ENCODE data around the gene PKMYT1. TPM values are rescaled to one million over a fixed set of nuclear protein-coding genes. Genes with fewer than 3 reads are reported as not detected.

The PKMYT1 gene
- 25.1 and 42.3 TPM in 2 replicates for total RNA-seq (ENCODE audit: low replicate concordance)
- long read RNA-seq, partial matches to known transcripts: 0 of 1 reads
- long read RNA-seq, other reads (novel, unspliced or antisense): 0 of 1 reads

DNA sequence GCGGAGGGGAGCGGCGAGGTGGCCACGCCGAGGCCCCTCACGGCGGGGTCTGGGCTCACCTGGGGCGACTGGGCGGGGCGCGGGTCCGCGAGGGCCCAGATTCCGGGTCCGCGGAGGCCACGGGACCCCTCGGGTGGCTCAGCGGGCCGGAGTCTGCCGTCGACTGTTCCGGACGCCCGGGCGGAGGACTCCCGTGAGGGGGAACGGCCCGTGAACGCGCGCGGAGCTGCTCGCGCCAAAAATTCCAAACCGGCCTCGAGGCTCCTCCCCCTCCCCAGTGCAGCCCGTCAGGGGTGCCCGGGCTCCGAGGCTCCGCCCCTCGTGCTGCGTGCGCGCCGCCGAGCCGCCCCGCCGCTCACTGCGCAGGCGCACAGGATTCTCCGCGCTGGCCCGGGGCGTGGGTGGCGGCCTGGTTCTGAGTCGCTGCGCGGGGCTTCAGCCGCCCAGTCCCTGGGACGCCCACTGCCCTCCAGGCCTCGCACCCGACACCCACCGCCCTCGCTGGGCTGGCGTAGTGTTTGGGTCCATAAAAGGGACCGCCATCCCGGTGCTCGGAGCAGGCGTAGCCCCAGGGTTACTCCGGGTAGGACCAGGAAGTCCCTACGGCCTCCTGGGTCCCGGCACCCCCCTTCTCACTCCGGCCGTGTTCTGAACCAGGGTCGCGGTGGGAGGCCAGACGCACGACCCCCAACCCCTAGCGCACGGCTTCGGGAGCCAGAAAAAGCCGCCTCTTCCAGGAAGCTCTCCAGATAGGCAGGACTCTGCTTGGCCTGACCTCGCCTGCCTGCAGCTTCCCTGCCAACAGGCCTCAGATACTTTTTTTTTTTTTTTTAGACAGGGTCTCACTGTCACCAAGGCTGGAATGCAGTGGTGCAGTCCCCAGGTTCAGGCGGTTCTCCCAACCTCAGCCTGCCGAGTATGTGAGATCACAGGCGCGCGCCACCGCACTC, at the start of gene PKMYT1:
Gene PKMYT1 (minus strand): TSS at position 220 of the 950 bp plus-strand sequence. CDS start 789 bp downstream, outside the sequence.
- Mint-ChIP-seq H3K27me3 (no peaks in the 10 kb centered on the region), H3K4me3 (peak within 1 kb of the TSS; percentile 87), H3K27ac (peak within 1 kb of the TSS; percentile 73)

DNA sequence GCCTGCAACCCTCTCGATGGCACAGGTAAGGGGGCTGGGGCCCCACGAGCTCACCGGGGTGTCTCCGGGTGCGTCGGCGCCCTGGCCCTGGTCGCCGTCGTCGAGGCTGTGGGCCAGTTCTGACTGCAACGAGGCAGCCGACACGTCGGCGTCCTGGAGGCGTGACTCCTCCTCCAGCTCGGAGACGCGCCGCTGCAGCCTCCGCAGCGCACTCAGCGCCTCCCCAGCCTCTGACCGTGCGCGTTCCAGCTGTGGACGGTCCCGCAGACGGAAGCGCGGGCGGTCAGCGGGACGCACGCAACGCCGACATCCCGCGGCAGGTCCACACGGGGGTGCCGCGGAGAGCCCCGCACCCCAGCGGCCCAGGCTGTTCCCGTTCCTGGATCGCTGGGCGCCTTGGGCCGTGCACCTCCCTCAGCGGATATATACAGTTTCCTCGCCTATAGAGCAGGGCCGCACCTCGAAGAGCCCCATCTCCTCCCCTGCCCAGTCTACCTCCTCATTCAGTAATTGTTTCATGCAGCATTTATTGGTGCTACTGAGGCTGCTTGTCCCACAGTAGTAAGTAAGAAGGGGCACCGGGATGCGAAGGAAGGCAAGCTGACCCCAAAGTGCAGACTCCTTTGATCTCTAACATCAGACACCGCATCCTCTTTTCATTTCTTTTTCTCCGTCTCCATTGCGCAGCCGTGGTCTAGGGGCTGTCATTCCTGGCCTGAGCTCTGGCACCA, 49.4 kb upstream of the PKMYT1 start:
- H3K4me1 Mint-ChIP-seq (ENCODE audit: unreplicated experiment): peaks cover 12% of the 10 kb centered on the region
- peaks cover 4% of the 10 kb centered on the region for H3K36me3 Mint-ChIP-seq
- DNase-seq (ENCODE audit: extremely low spot score, unreplicated experiment): no peak
- H3K27ac Mint-ChIP-seq: peak overlapping the region; percentile 76
- H3K4me3 Mint-ChIP-seq: peak overlapping the region; percentile 49
- TF ChIP-seq, protein P1, sequence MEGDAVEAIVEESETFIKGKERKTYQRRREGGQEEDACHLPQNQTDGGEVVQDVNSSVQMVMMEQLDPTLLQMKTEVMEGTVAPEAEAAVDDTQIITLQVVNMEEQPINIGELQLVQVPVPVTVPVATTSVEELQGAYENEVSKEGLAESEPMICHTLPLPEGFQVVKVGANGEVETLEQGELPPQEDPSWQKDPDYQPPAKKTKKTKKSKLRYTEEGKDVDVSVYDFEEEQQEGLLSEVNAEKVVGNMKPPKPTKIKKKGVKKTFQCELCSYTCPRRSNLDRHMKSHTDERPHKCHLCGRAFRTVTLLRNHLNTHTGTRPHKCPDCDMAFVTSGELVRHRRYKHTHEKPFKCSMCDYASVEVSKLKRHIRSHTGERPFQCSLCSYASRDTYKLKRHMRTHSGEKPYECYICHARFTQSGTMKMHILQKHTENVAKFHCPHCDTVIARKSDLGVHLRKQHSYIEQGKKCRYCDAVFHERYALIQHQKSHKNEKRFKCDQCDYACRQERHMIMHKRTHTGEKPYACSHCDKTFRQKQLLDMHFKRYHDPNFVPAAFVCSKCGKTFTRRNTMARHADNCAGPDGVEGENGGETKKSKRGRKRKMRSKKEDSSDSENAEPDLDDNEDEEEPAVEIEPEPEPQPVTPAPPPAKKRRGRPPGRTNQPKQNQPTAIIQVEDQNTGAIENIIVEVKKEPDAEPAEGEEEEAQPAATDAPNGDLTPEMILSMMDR (conservative IDR thresholded peaks at IDR 0.05): no peak
- peaks cover 32% of the 10 kb centered on the region for H3K27me3 Mint-ChIP-seq
- H3K9me3 Mint-ChIP-seq: no peaks in the 10 kb centered on the region

More for the DNA sequence above, at the start of gene PKMYT1:
- Mint-ChIP-seq H3K9me3 (no peaks in the 10 kb centered on the region), H3K36me3 (no peaks in the 10 kb centered on the region), H3K4me1 (ENCODE audit: unreplicated experiment) (peaks cover 12% of the 10 kb centered on the region)
- peak; percentile 96 for DNase-seq (ENCODE audit: extremely low spot score, unreplicated experiment)
- TF ChIP-seq, protein P1 (conservative IDR thresholded peaks at IDR 0.05): no peak

DNA sequence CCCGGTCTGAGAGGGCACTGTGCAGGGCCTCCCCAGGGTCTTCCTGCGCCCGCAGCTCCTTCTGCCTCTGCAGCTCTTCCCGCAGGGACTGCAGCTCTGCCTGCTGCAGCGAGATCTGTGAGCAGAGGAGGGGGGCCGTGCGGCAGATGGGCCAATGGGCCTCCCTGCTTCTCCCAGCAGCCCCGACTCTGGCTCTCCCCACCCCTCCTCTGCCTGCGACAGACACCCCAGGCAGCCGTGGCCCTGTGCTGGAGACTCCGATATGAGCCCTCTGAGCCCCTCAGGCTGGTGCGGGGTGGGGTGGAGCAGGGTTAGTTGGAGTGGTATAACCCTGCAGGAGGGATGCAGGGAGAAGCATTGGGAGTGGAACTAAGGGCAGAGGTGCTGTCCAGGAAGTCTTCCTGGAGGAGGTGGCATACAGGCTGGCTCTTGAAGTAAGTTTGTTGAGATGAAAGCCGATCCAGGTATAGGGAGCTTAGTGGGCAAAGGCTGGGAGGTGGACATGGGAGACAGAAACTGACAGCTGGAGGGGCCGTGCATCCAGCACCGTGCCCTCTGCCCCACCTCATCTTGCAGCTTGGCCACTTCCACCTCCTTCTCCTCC, 48.6 kb upstream of the PKMYT1 start:
- no peak overlapping the region for H3K4me3 Mint-ChIP-seq

DNA sequence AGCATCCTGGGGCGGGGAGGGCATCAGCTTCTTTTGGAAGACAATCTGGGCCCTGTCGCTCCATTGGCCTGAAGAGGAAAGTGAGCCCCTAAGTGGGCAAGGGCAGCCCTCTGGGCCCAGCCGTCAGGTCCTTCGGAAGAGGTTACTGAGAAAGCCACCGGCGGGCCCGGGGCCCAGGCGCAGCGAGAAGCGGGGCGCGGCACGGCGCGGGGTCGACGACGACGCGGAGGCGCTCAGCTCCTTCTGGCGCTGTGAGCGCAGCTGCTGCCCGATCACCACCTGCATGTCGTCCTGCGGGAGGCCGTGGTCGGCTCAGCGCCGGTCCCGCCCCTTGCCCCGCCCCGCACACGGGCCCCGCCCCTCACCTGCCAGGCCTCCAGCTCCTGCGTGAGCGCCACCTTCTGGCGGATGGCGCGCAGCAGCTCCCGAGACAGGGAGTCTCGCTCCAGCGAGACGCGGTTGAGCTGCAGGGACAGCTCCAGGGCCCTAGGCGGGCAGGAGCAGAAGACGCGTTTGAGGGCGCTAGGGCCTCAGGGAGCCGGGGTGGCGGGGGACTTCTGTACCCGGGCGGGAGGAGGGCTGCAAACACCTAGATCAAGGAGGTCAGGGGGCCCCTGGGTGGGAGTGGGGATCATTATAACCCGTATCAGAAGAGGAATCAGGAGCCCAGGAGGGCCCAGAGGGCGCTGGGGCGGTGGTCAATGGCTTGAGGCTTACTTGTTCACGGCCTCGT, 47.9 kb upstream of the PKMYT1 start:
- H3K4me3 Mint-ChIP-seq: no peak overlapping the region
- DNase-seq (ENCODE audit: extremely low spot score, unreplicated experiment): peak; percentile 94
- H3K4me1 Mint-ChIP-seq (ENCODE audit: unreplicated experiment): peaks cover 24% of the 10 kb centered on the region
- TF ChIP-seq, protein P1 (conservative IDR thresholded peaks at IDR 0.05): peak; percentile 92
- peaks cover 22% of the 10 kb centered on the region for H3K27me3 Mint-ChIP-seq
- peak overlapping the region; percentile 21 for H3K27ac Mint-ChIP-seq
- H3K9me3 Mint-ChIP-seq: no peaks in the 10 kb centered on the region
- peaks cover 9% of the 10 kb centered on the region for H3K36me3 Mint-ChIP-seq

More for the DNA sequence above, 48.6 kb upstream of the PKMYT1 start:
- peaks cover 28% of the 10 kb centered on the region for H3K27me3 Mint-ChIP-seq
- peaks cover 9% of the 10 kb centered on the region for H3K36me3 Mint-ChIP-seq
- DNase-seq (ENCODE audit: extremely low spot score, unreplicated experiment): no peak
- TF ChIP-seq, protein P1 (conservative IDR thresholded peaks at IDR 0.05): no peak
- peaks cover 18% of the 10 kb centered on the region for H3K4me1 Mint-ChIP-seq (ENCODE audit: unreplicated experiment)
- H3K9me3 Mint-ChIP-seq: no peaks in the 10 kb centered on the region
- peak overlapping the region; percentile 23 for H3K27ac Mint-ChIP-seq

DNA sequence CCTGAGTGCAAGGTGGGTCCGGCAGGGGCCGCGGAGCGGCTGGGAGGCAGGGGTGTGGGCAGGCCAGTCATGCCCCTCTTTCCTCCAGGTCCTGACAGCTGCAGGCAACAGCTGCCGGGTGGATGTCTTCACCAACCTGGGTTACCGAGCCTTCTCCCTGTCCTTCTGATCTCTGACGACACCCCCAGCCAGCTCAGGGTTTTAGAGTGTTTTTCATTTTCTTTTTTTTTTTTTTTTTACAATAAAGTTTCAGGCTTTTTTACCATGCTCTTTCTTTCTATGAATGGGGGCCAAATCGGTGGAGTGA, 47.2 kb upstream of the PKMYT1 start:
- Mint-ChIP-seq H3K4me1 (ENCODE audit: unreplicated experiment) (peaks cover 27% of the 10 kb centered on the region), H3K4me3 (no peak overlapping the region), H3K36me3 (peaks cover 9% of the 10 kb centered on the region), H3K27ac (peak overlapping the region; percentile 21), H3K27me3 (peaks cover 15% of the 10 kb centered on the region), H3K9me3 (no peaks in the 10 kb centered on the region)
- DNase-seq (ENCODE audit: extremely low spot score, unreplicated experiment): no peak
- TF ChIP-seq, protein P1 (conservative IDR thresholded peaks at IDR 0.05): no peak
